IPS-20b (cell line): ENCODE results near the gene NFATC2IP.
"Not testable (repeated sequence)": the region's sequence is repeated elsewhere in the genome, so short reads cannot be mapped to it uniquely, and the experiment has no call there.

Source experiments
- H3K27ac ChIP-seq: one replicate; pipeline ENCODE4 v1.5.1; 2013; ENCODE audit warnings: low read length
- H3K27me3 ChIP-seq: 2 replicates; pipeline ENCODE4 v1.6.1; 2013; ENCODE audit warnings: mild to moderate bottlenecking, low read length, inconsistent platforms; ENCODE audit not compliant: insufficient read depth
- H3K36me3 ChIP-seq: 2 replicates; pipeline ENCODE4 v1.6.1; 2013; ENCODE audit warnings: low read depth, mild to moderate bottlenecking, inconsistent platforms, low read length, moderate library complexity; ENCODE audit not compliant: insufficient read depth
- H3K4me1 ChIP-seq: 2 replicates; pipeline ENCODE4 v1.6.1; 2013; ENCODE audit warnings: mild to moderate bottlenecking, control low read depth, inconsistent platforms, low read length, moderate library complexity; ENCODE audit not compliant: insufficient read depth
- H3K4me3 ChIP-seq: 2 replicates; pipeline ENCODE4 v1.5.1; 2013; ENCODE audit warnings: mild to moderate bottlenecking, low read length, inconsistent platforms
- H3K9ac ChIP-seq: 2 replicates; pipeline ENCODE4 v1.6.1; 2013; ENCODE audit warnings: low read depth, mild to moderate bottlenecking, inconsistent platforms, low read length, moderate library complexity
- H3K9me3 ChIP-seq: 2 replicates; pipeline ENCODE4 v1.6.1; 2013; ENCODE audit warnings: mild to moderate bottlenecking, low read depth, low read length, inconsistent platforms; ENCODE audit not compliant: insufficient read depth

NFATC2IP gene

GRCh38 chr16:28943281-28943680, 7.5 kb upstream of the NFATC2IP start:
- Histone ChIP-seq H3K27ac (no peak overlapping the region), H3K4me3 (no peak overlapping the region), H3K4me1 (no peaks in the 10 kb centered on the region), H3K27me3 (no peaks in the 10 kb centered on the region), H3K9me3 (no peaks in the 10 kb centered on the region), H3K36me3 (no peaks in the 10 kb centered on the region), H3K9ac (no peak overlapping the region)

- Histone ChIP-seq H3K9me3 (no peaks in the 10 kb centered on the region), H3K27me3 (no peaks in the 10 kb centered on the region), H3K36me3 (no peaks in the 10 kb centered on the region), H3K4me3 (no peak overlapping the region), H3K27ac (no peak overlapping the region), H3K4me1 (no peaks in the 10 kb centered on the region), H3K9ac (no peak overlapping the region)
Measured at GRCh38 chr16:28946681-28947080, 4.1 kb upstream of the NFATC2IP start.

- Histone ChIP-seq H3K4me1 (no peaks in the 10 kb centered on the region), H3K27ac (no peak overlapping the region), H3K27me3 (no peaks in the 10 kb centered on the region), H3K9me3 (no peaks in the 10 kb centered on the region), H3K4me3 (peak overlapping the region; percentile 93), H3K9ac (peak overlapping the region; percentile 95), H3K36me3 (peaks cover 46% of the 10 kb centered on the region)
Measured at GRCh38 chr16:28951410-28951943, 740 bp downstream of the NFATC2IP start.

- Histone ChIP-seq H3K9me3 (no peaks in the 10 kb centered on the region), H3K36me3 (peaks cover 90% of the 10 kb centered on the region), H3K9ac (no peak overlapping the region), H3K4me3 (no peak overlapping the region), H3K27me3 (no peaks in the 10 kb centered on the region), H3K4me1 (no peaks in the 10 kb centered on the region), H3K27ac (no peak overlapping the region)
Measured at GRCh38 chr16:28958216-28958615, 7.5 kb downstream of the NFATC2IP start.

GRCh38 chr16:28958836-28959235, 8.1 kb downstream of the NFATC2IP start:
- Histone ChIP-seq H3K9me3 (no peaks in the 10 kb centered on the region), H3K4me1 (no peaks in the 10 kb centered on the region), H3K4me3 (no peak overlapping the region), H3K27ac (no peak overlapping the region), H3K36me3 (peaks cover 90% of the 10 kb centered on the region), H3K27me3 (no peaks in the 10 kb centered on the region), H3K9ac (no peak overlapping the region)

- no peaks in the 10 kb centered on the region for H3K9me3 ChIP-seq
- no peak overlapping the region for H3K27ac ChIP-seq
- no peak overlapping the region for H3K4me3 ChIP-seq
- no peaks in the 10 kb centered on the region for H3K4me1 ChIP-seq
- peaks cover 57% of the 10 kb centered on the region for H3K36me3 ChIP-seq
- H3K27me3 ChIP-seq, result no peaks in the 10 kb centered on the region
- H3K9ac ChIP-seq, result no peak overlapping the region
Measured at GRCh38 chr16:28964072-28964471, 13.3 kb downstream of the NFATC2IP start.

- Histone ChIP-seq H3K36me3 (peaks cover 53% of the 10 kb centered on the region), H3K9ac (no peak overlapping the region), H3K9me3 (no peaks in the 10 kb centered on the region), H3K4me1 (no peaks in the 10 kb centered on the region), H3K4me3 (no peak overlapping the region), H3K27me3 (no peaks in the 10 kb centered on the region), H3K27ac (no peak overlapping the region)
Measured at GRCh38 chr16:28964496-28964895, 13.8 kb downstream of the NFATC2IP start.

GRCh38 chr16:28967156-28967555, 16.4 kb downstream of the NFATC2IP start:
- no peak overlapping the region for H3K4me3 ChIP-seq
- no peaks in the 10 kb centered on the region for H3K27me3 ChIP-seq
- H3K4me1 ChIP-seq, result no peaks in the 10 kb centered on the region
- H3K9me3 ChIP-seq, result no peaks in the 10 kb centered on the region
- H3K9ac ChIP-seq, result no peak overlapping the region
- no peak overlapping the region for H3K27ac ChIP-seq
- peaks cover 31% of the 10 kb centered on the region for H3K36me3 ChIP-seq

GRCh38 chr16:28969696-28970095, 19.0 kb downstream of the NFATC2IP start:
- H3K27ac ChIP-seq, H3K9ac ChIP-seq, H3K9me3 ChIP-seq, H3K4me1 ChIP-seq, H3K4me3 ChIP-seq, H3K36me3 ChIP-seq, H3K27me3 ChIP-seq: not testable (repeated sequence)

GRCh38 chr16:28974007-28974436, 23.3 kb downstream of the NFATC2IP start:
- peak overlapping the region; percentile 7 for H3K27ac ChIP-seq
- H3K4me1 ChIP-seq, result no peaks in the 10 kb centered on the region
- no peaks in the 10 kb centered on the region for H3K27me3 ChIP-seq
- no peaks in the 10 kb centered on the region for H3K36me3 ChIP-seq
- no peaks in the 10 kb centered on the region for H3K9me3 ChIP-seq
- H3K9ac ChIP-seq, result peak overlapping the region; percentile 83; the same call in 1 of the 2 replicates
- H3K4me3 ChIP-seq, result peak overlapping the region; percentile 78

- peaks cover 4% of the 10 kb centered on the region; the same call in 1 of the 2 replicates for H3K36me3 ChIP-seq
- H3K4me3 ChIP-seq, result peak within 1 kb of the TSS; percentile 78
- no peaks in the 10 kb centered on the region for H3K27me3 ChIP-seq
- peak within 1 kb of the TSS; percentile 83 for H3K9ac ChIP-seq
- no peaks in the 10 kb centered on the region for H3K4me1 ChIP-seq
- peak within 1 kb of the TSS; percentile 7 for H3K27ac ChIP-seq
- no peaks in the 10 kb centered on the region for H3K9me3 ChIP-seq
Measured at GRCh38 chr16:28974437-28975157, 23.9 kb downstream of the NFATC2IP start, which contains the start of gene SPNS1. Gene SPNS1, plus strand, starts transcription at chr16:28974778. Its CDS starts 374 bp downstream, at chr16:28975152.

- H3K27ac ChIP-seq, result no peak overlapping the region
- H3K4me3 ChIP-seq, result peak overlapping the region; percentile 78
- H3K9ac ChIP-seq, result peak overlapping the region; percentile 83
- H3K36me3 ChIP-seq, result peaks cover 4% of the 10 kb centered on the region; the same call in 1 of the 2 replicates
- H3K9me3 ChIP-seq, result no peaks in the 10 kb centered on the region
- no peaks in the 10 kb centered on the region for H3K27me3 ChIP-seq
- H3K4me1 ChIP-seq, result no peaks in the 10 kb centered on the region
Measured at GRCh38 chr16:28975158-28975599, 24.4 kb downstream of the NFATC2IP start.
